Stimulated activated CD8-positive, alpha-beta memory T cell treated with anti-CD3 and anti-CD28 coated beads, Interleukin-15, amount 100 ng/mL, for 48 hours (primary cell): ENCODE data around the gene RIC8B.

ENCODE experiments used
- DNase-seq, 2 donors: peaks; one replicate each; pipeline ENCODE4 v3.0.0-alpha.2; 2020; ENCODE audit warnings: low read depth in 2 of 2

RIC8B gene, protein sequence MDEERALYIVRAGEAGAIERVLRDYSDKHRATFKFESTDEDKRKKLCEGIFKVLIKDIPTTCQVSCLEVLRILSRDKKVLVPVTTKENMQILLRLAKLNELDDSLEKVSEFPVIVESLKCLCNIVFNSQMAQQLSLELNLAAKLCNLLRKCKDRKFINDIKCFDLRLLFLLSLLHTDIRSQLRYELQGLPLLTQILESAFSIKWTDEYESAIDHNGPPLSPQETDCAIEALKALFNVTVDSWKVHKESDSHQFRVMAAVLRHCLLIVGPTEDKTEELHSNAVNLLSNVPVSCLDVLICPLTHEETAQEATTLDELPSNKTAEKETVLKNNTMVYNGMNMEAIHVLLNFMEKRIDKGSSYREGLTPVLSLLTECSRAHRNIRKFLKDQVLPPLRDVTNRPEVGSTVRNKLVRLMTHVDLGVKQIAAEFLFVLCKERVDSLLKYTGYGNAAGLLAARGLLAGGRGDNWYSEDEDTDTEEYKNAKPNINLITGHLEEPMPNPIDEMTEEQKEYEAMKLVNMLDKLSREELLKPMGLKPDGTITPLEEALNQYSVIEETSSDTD

DNA sequence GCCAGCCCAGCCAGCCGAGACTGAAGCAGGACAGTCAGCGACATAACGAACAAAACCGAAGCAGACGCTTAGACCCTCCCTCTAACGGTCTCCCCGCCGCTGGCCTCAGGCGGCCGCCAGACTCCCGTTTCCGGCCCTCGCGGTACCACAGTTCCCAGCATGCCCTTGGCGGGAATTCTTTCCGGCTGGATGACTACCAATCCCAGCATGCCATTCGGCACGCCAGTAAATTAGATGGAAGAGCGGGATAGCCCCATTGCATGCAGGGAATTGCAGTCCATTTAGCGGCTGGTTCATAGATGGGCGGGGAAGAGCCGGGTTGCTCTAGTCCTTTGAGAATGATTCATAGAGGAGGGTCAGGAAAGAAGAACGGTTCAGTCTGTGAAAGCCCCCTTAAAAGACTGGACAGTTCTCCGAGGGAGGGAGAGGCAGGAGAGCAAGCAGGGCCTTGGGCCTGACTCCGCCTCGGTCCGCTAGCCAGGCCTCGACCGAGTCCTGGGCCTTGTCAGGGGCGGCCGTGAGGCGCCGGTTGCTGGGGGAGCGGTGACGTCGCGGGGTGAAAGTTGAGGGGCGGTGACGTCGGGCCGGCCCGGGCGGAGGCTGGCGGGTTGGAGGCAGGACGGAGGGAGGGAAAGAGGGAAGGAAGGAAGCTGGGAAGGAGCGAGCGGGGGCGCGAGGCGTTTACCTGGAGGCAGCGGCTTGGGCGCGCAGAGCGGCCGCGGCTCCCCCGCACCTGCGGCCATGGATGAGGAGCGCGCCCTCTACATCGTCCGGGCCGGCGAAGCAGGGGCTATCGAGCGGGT is at the start of gene RIC8B:
Gene RIC8B, plus strand, starts transcription at position 678 of the 803 bp plus-strand sequence. Its CDS starts 64 bp downstream, at position 742.
- DNase-seq = peak; percentile 77 to 82

GRCh38 chr12:106724934-106725333 is 49.5 kb upstream of the RIC8B start:
- no peak for DNase-seq

DNA sequence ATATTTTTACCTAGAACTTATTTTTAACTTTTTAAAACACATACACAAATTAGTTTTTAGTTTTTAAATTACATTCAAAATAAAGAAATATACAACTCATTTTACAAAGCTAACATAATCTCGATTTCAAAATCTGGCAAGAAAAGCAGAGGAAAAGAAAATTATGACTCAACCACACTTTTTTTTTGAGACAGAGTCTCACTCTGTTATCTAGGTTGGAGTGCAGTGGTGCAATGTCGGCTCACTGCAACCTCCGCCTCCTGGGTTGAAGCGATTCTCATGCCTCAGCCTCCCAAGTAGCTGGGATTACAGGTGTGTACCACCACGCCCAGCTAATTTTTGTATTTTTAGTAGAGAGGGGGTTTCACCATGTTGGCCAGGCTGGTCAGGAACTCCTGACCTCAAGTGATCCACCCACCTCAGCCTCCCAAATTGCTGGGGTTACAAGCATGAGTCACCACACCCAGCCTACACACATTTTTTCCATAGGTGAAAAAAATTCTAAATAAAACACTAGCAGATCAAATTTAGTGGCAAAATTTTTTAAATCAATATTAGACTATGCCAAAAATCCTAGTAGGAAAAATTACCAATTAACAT is 47.8 kb upstream of the RIC8B start:
- peak in 1 of 2 donors; percentile 17 for DNase-seq

GRCh38 chr12:106729611-106730010 is 44.9 kb upstream of the RIC8B start:
- no peak for DNase-seq

GRCh38 chr12:106732890-106733289 is 41.6 kb upstream of the RIC8B start:
- no peak for DNase-seq

GRCh38 chr12:106733660-106734059 is 40.8 kb upstream of the RIC8B start:
- no peak for DNase-seq

- DNase-seq = no peak
These were observed 38.2 kb upstream of the RIC8B start for GRCh38 chr12:106736051-106736957.

GRCh38 chr12:106739318-106739717 is 35.2 kb upstream of the RIC8B start:
- DNase-seq = no peak

- no peak for DNase-seq
These were observed 34.5 kb upstream of the RIC8B start for GRCh38 chr12:106739815-106740530.

DNA sequence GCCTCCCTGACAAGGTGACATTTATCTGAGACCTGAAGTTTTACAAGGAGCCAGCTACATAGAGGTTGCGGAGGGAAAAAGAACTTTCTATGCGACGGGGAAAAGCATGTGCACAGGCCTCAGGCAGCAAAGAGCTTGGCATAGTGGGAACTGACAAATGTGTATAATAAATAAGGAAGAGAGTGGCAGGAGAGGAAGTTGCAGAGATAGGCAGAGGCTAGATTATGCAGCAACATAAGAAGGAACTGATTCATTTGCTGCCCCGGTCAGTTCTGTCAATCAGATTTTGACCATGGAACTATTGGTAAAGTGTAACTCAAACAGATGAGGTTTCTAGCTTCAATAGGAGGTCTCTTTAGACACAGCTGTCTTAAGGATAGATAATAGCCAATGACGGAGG is 33.7 kb upstream of the RIC8B start:
- no peak for DNase-seq

DNA sequence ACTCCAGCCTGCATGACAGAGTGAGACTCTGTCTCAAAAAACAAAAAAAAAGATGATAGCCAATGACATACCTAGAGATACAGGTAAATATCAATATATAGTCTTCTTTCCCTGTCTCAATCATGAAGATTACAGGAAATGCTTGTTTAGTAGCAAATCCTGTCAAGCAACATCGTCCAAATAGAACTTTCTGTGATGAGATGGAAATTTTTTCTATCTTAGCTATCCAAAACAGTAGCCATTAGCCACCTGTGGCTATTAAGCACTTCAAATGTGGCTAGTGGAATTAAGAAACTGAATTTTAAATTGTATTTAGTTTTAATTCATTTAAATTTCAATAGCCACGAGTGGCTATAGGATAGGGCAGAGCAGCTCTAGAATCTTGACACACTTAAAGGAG is 33.2 kb upstream of the RIC8B start:
- DNase-seq = no peak

DNA sequence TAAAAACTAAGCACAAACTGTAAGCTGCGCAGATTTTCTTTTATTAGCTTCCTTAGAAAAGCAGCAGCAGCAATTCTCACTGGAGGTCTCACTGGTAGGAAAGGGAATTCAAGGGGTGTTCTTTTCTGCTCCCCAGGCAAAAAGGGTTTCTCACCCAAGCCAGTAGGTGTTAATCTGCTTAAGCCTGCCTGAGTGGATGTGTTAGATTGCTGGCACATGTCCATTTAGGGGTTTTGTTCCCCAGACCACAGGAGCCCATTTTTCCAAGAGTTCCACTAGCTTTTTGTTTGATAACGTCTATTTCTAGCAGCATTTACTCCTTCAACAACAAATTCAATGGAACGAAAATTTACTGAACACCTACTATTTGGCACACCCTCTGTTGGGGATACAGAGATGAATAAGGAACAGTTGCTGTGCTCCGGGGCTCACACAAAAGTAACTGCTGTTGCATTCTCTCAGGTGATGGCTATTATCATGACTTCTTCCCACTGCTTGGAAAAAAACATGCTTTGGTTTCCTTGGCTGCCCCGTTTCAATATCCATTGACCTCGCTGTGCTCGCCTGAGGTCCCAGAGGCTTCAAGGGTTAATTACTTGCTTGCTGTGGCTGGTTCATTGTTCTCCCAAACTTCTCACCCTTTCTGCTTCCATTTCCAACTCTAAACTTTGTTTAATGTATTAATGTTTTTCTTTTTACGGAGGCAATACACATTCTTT is 31.1 kb upstream of the RIC8B start:
- DNase-seq = no peak

DNA sequence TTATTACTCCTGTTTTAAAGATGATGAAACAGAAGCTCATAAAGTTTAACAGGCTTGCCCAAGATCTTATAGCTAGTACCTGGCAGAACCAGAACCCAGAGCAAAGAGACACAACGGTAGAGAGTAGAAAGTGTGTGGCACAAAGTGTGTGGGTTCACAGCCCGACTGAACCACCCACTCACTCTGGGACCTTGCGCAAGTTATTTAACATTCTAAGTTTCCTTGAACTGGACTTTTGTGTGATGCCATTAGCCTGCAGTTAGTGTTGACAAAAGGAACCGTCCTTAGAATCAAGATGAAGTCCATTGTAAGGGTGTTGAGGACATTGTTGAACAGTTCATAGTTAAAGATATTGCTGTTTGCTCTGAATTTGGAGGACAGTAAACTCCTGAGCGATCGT is 29.9 kb upstream of the RIC8B start:
- no peak for DNase-seq

- no peak for DNase-seq
These were observed 29.2 kb upstream of the RIC8B start for GRCh38 chr12:106745181-106745745.

GRCh38 chr12:106747973-106748436 is 26.5 kb upstream of the RIC8B start:
- DNase-seq = no peak

- DNase-seq = no peak
These were observed 24.0 kb upstream of the RIC8B start for GRCh38 chr12:106750524-106750923.

DNA sequence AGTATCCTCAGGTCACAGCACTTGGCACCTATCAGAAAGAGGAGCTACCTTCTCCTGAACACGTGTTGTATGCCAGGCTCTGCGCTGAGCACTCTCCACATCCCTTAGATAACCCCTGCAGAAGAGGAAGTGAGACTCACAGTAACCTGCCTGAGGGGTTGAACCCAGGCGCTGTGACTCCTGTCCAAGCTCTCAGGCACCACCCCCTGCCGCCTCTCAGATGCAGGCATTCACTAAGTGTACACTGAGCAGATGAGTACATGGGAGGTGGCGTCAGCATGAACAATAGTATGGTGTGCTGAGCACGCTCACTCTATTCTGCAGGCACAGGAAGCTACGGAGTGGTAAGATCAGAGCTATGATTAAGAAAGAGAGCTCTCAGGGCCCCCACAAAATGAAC is 21.0 kb upstream of the RIC8B start:
- DNase-seq = peak; percentile 22 to 65

DNA sequence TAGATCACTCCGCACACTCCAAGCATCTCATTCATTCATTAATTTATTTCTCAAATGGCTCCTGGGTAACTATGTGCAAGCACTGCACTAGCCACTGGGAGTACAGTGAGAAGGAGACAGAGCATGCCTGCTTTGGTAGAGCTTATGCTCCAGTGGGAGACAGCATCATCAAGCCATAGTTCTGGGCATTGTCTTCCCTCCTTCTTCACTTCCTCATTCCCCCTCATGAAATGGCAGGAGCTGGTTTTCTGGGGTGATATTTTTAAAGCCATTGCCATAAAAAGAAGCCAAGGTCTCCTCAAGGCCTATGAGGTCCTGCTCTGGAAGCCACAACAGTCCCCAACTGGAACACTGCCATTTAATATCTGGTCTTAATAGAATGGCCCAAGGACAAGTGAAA is 20.2 kb upstream of the RIC8B start:
- no peak for DNase-seq

GRCh38 chr12:106757623-106758348 is 16.7 kb upstream of the RIC8B start:
- no peak for DNase-seq
